Thyroid gland (tissue), 4 donors: ENCODE data around the gene ISM2. TPM values are rescaled to one million over a fixed set of nuclear protein-coding genes. Genes with fewer than 3 reads are reported as not detected.

Experiments used
- DNase-seq, 2 donors: peaks; one replicate each; pipeline ENCODE4 v3.0.0-alpha.2; 2019
- H3K27ac ChIP-seq, 3 donors: fragments of 200-600 bp; sonication (generic); 1 replicate in 2 of 3; 2 replicates in 1 of 3; pipeline ENCODE4 v1.5.1; 2016 to 2019; ENCODE audit warnings: mild to moderate bottlenecking in 1 of 3, moderate library complexity in 1 of 3
- H3K27me3 ChIP-seq: fragments of 200-600 bp; sonication (generic); one replicate; pipeline ENCODE4 v1.5.1; 2019
- H3K36me3 ChIP-seq, 2 donors: fragments of 200-600 bp; sonication (generic); one replicate each; pipeline ENCODE4 v1.5.1; 2016 to 2019
- H3K4me1 ChIP-seq, 2 donors: fragments of 200-600 bp; sonication (generic); one replicate each; pipeline ENCODE4 v1.5.1; 2017 to 2019
- H3K4me3 ChIP-seq, 3 donors: fragments of 200-600 bp; sonication (generic); replicated peaks in 1 of 3; 1 replicate in 2 of 3; 2 replicates in 1 of 3; pipeline ENCODE4 v1.5.1; 2016; ENCODE audit warnings: mild to moderate bottlenecking in 1 of 3
- H3K9me3 ChIP-seq: fragments of 200-600 bp; sonication (generic); one replicate; pipeline ENCODE4 v1.5.1; 2017
- CTCF ChIP-seq, 6 experiments: fragments of 200-600 bp in 3 of 6; fragments of 450-650 bp in 3 of 6; sonication (generic) in 3 of 6; IDR thresholded peaks; one replicate each; pipeline ENCODE4 v1.5.1; 2016 to 2019; ENCODE audit warnings: antibody characterized with exemption in 6 of 6, mild to moderate bottlenecking in 2 of 6, inconsistent platforms in 1 of 6, moderate library complexity in 1 of 6
- POLR2A ChIP-seq, 2 donors: fragments of 450-650 bp; IDR thresholded peaks; one replicate each; pipeline ENCODE4 v1.6.1; 2017; ENCODE audit warnings: antibody characterized with exemption in 2 of 2, mild to moderate bottlenecking in 2 of 2, moderate library complexity in 1 of 2
- WGBS, 2 donors: methylation state at CpG; one replicate each; pipeline ENCODE4 v1.1.5; 2017; 5-methylcytosine and 5-hydroxymethylcytosine counted together
- intact Hi-C: fragments of 100-400 bp; cut with DNase I; formaldehyde crosslinking; loops from one replicate; pipeline ENCODE4 v1.15.1; 2023
- total RNA-seq, 4 donors: library from RNA; depleted of rRNA; stranded (reverse); fragments of >200 nt; gene quantifications; one replicate each; pipeline ENCODE4 v1.2.3, GENCODE V29; 2016

Gene ISM2
- total RNA-seq, 4 donors from 2014 or later: not detected

- no peak for DNase-seq
- intact Hi-C loops: no loop called here
- no peaks in the 10 kb centered on the region for H3K9me3 ChIP-seq
- peaks cover 15 to 31% of the 10 kb centered on the region in 2 donors for H3K36me3 ChIP-seq
- H3K4me1 ChIP-seq: no peaks in the 10 kb centered on the region
- 88 to 89% methylated on average over 4 of the region's 4 CpGs for whole genome bisulfite sequencing, 2 donors
- H3K27ac ChIP-seq: no peak overlapping the region
- no peak overlapping the region for H3K4me3 ChIP-seq
- H3K27me3 ChIP-seq: no peaks in the 10 kb centered on the region
- TF ChIP-seq POLR2A (IDR thresholded peaks at IDR 0.05) (no peak), CTCF (IDR thresholded peaks at IDR 0.05) (no peak)
Measured at GRCh38 chr14:77520555-77520954, 21.9 kb upstream of the ISM2 start.

- no peak for DNase-seq
- peaks cover 25 to 40% of the 10 kb centered on the region in 2 donors for H3K36me3 ChIP-seq
- TF ChIP-seq POLR2A (IDR thresholded peaks at IDR 0.05) (no peak), CTCF (IDR thresholded peaks at IDR 0.05) (no peak)
Measured at GRCh38 chr14:77516126-77516525, 17.5 kb upstream of the ISM2 start.

GRCh38 chr14:77511486-77512162, 13.0 kb upstream of the ISM2 start:
- intact Hi-C loops: no loop called here
- Histone ChIP-seq H3K4me1 (no peaks in the 10 kb centered on the region), H3K36me3 (peaks cover 13 to 16% of the 10 kb centered on the region in 2 donors), H3K4me3 (no peak overlapping the region), H3K27ac (no peak overlapping the region), H3K27me3 (no peaks in the 10 kb centered on the region), H3K9me3 (no peaks in the 10 kb centered on the region)
- no peak for DNase-seq
- TF ChIP-seq POLR2A (IDR thresholded peaks at IDR 0.05) (no peak), CTCF (IDR thresholded peaks at IDR 0.05) (no peak)
- 93% methylated on average over 8 of the region's 8 CpGs for WGBS, 2 donors

More at GRCh38 chr14:77516126-77516525, 17.5 kb upstream of the ISM2 start:
- Histone ChIP-seq H3K4me1 (no peaks in the 10 kb centered on the region), H3K9me3 (no peaks in the 10 kb centered on the region), H3K4me3 (no peak overlapping the region), H3K27me3 (no peaks in the 10 kb centered on the region), H3K27ac (no peak overlapping the region)
- intact Hi-C loops: no loop called here

- Histone ChIP-seq H3K27ac (no peak overlapping the region), H3K4me3 (no peak overlapping the region), H3K4me1 (no peaks in the 10 kb centered on the region), H3K27me3 (no peaks in the 10 kb centered on the region), H3K9me3 (no peaks in the 10 kb centered on the region), H3K36me3 (peaks cover 13 to 15% of the 10 kb centered on the region in 2 donors)
- 81 to 95% methylated on average over 4 of the region's 4 CpGs for WGBS, 2 donors
- TF ChIP-seq CTCF (IDR thresholded peaks at IDR 0.05) (no peak), POLR2A (IDR thresholded peaks at IDR 0.05) (no peak)
- intact Hi-C loops: no loop called here
- DNase-seq: no peak
Measured at GRCh38 chr14:77509366-77509765, 10.8 kb upstream of the ISM2 start.

- Histone ChIP-seq H3K27ac (no peak overlapping the region), H3K9me3 (no peaks in the 10 kb centered on the region), H3K4me1 (no peaks in the 10 kb centered on the region), H3K27me3 (no peaks in the 10 kb centered on the region), H3K4me3 (no peak overlapping the region), H3K36me3 (peaks cover 13 to 15% of the 10 kb centered on the region in 2 donors)
- no peak for DNase-seq
- 94 to 95% methylated on average over 3 of the region's 3 CpGs for WGBS, 2 donors
- TF ChIP-seq POLR2A (IDR thresholded peaks at IDR 0.05) (no peak), CTCF (IDR thresholded peaks at IDR 0.05) (no peak)
- intact Hi-C loops: no loop called here
Measured at GRCh38 chr14:77508876-77509275, 10.3 kb upstream of the ISM2 start.
